GM12801 (cell line): Measurements from ENCODE around the gene COL15A1.

ENCODE experiments used
- TF ChIP-seq, protein P1 (sequence below): IDR thresholded peaks from one replicate; pipeline ENCODE4 v1.5.1; 2011; ENCODE audit warnings: control low read depth; ENCODE audit not compliant: insufficient read length; ENCODE audit errors: extremely low read depth

Gene COL15A1

DNA sequence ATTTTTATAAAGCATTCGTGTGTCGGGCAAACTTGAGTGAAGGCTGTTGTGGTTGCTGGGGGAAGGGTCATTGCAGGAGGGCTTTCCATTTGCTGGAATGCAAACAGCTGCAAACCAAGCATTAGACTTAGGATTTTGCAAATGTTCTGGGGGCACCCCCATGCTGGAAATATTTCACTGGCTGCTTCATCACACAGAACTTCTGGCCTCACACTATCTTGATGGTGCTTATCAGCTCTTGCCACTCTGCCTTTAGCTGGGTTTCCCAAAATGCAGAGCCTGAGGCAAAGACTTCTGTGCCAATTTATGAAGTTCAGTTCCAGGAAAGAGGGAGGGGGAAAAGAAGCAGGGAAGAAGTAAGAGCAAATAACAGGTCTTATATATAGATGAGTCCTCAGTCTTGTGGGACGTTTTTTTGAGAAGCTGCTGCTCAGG lies 8.6 kb upstream of the COL15A1 start:
- TF ChIP-seq, protein P1, sequence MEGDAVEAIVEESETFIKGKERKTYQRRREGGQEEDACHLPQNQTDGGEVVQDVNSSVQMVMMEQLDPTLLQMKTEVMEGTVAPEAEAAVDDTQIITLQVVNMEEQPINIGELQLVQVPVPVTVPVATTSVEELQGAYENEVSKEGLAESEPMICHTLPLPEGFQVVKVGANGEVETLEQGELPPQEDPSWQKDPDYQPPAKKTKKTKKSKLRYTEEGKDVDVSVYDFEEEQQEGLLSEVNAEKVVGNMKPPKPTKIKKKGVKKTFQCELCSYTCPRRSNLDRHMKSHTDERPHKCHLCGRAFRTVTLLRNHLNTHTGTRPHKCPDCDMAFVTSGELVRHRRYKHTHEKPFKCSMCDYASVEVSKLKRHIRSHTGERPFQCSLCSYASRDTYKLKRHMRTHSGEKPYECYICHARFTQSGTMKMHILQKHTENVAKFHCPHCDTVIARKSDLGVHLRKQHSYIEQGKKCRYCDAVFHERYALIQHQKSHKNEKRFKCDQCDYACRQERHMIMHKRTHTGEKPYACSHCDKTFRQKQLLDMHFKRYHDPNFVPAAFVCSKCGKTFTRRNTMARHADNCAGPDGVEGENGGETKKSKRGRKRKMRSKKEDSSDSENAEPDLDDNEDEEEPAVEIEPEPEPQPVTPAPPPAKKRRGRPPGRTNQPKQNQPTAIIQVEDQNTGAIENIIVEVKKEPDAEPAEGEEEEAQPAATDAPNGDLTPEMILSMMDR, result no peak

DNA sequence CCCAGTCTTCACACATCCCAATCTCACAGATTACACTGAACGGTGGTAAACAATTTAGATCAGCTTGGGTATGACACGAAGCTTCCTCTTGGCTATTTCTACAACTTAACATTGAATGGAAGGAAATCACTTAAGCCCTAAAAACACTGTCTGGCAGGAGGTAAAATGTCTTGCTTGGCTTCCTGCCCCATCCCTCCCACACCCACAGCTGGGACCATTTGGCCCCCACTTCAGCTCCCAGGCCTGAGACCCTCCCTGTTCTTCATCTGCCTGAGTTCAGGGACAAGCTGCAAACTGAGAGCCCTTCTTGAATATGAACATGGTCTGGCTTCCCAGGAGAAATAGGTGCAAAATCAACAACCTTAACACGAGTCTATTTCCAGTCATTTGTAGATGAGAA lies 3.4 kb upstream of the COL15A1 start:
- TF ChIP-seq, protein P1, result no peak

DNA sequence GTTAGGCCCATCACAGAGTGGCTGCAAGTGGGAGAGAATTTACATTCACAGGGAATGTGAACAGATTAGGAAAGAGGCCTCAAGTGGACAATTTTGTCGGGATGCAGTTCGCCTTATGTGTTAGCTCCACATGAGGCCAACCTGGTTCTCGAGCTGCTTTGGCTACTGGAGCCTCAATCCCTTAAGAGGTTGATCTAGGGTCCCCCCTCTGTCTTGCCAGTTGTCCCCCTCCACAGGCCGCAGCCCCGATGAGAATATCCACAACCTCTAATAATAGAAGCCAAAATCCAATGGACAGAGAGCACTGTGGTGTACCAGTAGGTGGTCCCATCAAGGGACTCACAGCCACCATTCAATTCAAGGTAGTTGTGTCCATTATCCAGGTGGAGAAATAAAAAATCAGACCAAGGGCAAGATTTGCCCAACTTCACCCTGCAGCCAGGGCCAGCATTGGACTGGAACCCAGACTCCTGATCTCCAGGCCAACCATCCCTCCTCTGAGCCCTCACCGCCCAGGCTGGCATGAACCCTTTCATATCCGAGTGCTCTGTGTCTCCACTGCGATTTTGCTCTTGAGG lies 1.7 kb upstream of the COL15A1 start:
- TF ChIP-seq, protein P1, result no peak

DNA sequence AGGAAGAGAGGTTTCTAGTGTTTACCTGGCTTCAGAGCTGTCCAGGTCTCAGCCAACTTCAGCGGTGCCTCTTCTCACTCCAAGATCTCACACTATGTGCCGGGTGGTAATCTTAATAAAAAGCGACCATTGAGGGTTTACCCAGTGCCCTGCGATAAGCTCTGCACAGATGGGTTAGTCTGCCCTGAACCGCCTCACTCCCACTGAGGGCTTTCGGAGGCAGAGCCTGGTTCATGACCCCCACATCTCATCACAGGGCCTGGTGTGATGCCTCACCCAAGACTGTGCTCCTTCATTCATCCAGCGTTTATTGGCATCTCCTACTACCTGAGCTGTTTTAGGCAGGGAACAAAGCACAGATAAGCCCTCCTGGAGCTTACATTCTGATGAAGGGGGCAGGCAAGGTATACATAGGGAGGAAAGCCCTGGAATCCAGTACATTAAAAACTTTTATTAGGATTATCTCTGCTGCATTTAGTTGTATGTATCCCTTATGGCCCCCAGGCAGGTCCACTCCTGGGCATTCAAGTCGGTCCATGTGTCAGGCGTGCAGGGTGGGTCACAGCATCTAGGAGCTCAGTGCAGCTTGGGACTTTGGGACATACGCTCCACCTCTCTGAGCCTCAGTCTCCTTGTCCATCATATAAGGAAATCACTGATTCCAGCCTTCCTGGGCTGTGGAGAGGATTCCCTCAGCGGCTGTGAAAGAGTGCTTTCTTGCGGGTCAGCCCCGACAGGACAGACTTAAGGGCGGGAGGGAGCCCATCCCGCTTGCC lies 613 bp upstream of the COL15A1 start:
- TF ChIP-seq, protein P1, result no peak

DNA sequence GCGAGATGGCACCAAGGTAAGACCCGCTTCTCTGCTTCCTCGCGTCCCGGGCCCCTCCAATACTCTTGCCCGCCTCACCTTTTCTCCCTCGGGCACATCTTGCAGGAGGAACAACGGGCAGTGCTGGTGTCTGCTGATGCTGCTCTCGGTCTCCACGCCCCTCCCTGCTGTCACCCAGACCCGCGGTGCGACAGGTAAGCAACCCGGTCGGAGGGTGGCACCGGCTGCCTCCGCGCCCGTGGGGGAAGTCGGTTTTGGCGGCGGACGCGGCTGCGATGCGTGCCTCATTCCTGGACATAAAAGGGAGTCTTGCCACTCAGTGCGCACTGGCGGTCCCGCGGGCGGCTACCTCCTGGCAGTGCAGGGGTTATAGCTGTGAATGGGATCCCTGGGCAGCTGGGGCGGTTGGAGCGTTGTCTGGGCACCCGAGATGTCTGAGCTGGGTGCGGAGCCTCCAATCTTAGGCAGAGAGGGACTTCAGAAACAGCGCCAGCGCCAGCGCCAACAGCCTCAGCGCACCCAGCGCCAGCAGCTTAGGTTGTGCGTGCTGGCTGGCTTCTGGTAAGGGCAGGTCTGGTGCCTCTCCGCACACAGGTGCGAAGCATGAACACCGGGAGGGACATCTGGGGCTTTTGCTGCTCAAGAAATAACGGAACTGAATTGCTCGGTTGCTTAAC lies 488 bp downstream of the COL15A1 start:
- TF ChIP-seq, protein P1, result no peak

DNA sequence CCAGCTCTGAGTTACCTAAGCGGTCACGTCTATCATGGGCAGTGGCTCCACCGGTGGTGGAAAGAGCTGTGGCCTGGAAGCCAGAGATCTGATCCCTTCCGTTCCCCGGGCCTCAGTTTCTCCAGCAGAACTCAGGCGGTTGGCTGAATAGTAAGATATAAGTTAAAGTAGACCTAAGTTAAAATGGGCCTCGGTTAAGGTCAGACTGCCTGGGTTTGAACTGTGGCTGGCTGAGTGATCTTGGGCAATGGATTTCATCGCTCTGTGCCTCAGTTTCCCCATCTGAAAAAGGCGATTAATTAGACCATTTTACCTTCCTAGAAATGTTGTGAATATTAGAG lies 997 bp downstream of the COL15A1 start:
- TF ChIP-seq, protein P1, result no peak

DNA sequence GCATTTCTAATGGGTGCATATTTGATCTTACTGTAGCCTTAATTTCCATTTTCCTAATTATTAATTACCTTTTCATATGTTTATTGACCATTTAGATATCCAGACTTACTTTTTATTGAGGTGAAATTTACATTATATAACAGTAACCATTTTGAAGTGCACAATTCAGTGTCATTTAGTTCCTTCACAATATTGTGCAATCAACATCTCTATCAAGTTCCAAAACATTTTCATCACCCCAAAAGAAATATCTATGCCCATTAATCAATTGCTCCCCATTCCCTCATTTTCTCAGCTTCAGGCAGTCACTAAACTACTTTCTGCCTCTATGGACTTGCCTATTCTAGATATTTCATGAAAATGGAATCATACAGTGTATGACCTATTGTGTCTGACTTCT lies 5.9 kb downstream of the COL15A1 start:
- TF ChIP-seq, protein P1, result no peak
